Measurements from ENCODE around the gene HECW1.

The HECW1 gene

DNA sequence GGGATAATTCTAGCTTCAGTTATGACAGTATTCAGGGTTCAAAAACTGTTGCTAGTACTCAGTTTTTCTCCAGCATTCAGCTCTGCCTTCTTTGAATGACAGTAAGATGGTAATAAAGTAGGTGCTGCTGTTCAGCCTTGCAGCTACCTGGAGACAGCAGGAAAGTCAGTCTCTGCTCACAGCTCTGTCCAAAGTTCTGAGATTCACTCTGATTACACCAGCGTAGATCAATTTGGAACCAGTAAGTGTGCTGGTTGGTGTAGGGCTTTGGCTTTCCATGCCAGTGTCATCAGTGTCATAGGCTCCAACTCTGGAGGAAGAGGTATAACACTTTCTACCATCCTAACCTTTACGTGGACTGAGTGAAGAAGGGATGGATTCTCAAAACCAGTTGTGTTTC, 496.6 kb downstream of the HECW1 start:
- DNase-seq (ENCODE audit: low read depth, low spot score) = no peak

GRCh38 chr7:43612128-43612527, 499.7 kb downstream of the HECW1 start:
- no peak for DNase-seq (ENCODE audit: low read depth, low spot score)

- DNase-seq (ENCODE audit: low read depth, low spot score) = no peak
Observed at GRCh38 chr7:43612599-43613589, 500.4 kb downstream of the HECW1 start.

Measured in activated CD4-positive, CD25-positive, alpha-beta regulatory T cell treated with anti-CD3 and anti-CD28 coated beads, Interleukin-2, amount 50 U/mL, for 16 hours (primary cell).